CD4-positive, alpha-beta T cell (primary cell): ENCODE measurements around the gene TSHZ1. TPM values are rescaled to one million over a fixed set of nuclear protein-coding genes. Genes with fewer than 3 reads are reported as not detected.

ENCODE experiments used
- ATAC-seq: fragments of 200-7000 bp; cut with Tn5 transposase; one replicate; pipeline ENCODE4 v1.10.0; 2022; ENCODE audit warnings: mild to moderate bottlenecking; ENCODE audit not compliant: poor library complexity
- CTCF ChIA-PET: fragments of 350-600 bp; sonication (Branson Sonifier 250); formaldehyde crosslinking; loops from one replicate; lab custom pipeline; 2021; ENCODE audit warnings: antibody characterized with exemption, inconsistent platforms; lab: Charles Lee
- POLR2A ChIA-PET: fragments of 350-600 bp; sonication (Branson Sonifier 250); formaldehyde crosslinking; loops from one replicate; lab custom pipeline; 2021; ENCODE audit warnings: antibody characterized with exemption, inconsistent platforms; lab: Charles Lee
- DNase-seq, 14 experiments: peaks; one replicate each; pipeline ENCODE4 v3.0.0-alpha.2; 2013 to 2020; ENCODE audit warnings: mixed read lengths in 2 of 14
- H3K27ac ChIP-seq, 2 donors: one replicate each; pipeline versions ENCODE4 v1.5.1 to v1.7.0; 2013; ENCODE audit warnings: low read length in 2 of 2, low read depth in 1 of 2, mild to moderate bottlenecking in 1 of 2
- H3K27me3 ChIP-seq, 2 experiments: 1 replicate in 1 of 2; 2 replicates in 1 of 2; pipeline versions ENCODE4 v1.6.1 to v1.7.0; 2013; ENCODE audit warnings: low read length in 2 of 2, control low read depth in 1 of 2, mild to moderate bottlenecking in 1 of 2, moderate library complexity in 1 of 2; ENCODE audit not compliant: insufficient read depth in 2 of 2, control insufficient read depth in 1 of 2
- H3K36me3 ChIP-seq: one replicate; pipeline ENCODE4 v1.6.1; 2013; ENCODE audit warnings: low read length, control low read depth; ENCODE audit not compliant: insufficient read depth
- H3K4me1 ChIP-seq: one replicate; pipeline ENCODE4 v1.6.1; 2013; ENCODE audit warnings: low read length, control low read depth; ENCODE audit not compliant: insufficient read depth
- H3K4me3 ChIP-seq: one replicate; pipeline ENCODE4 v1.5.1; 2013; ENCODE audit warnings: mild to moderate bottlenecking, low read length, moderate library complexity
- H3K9me3 ChIP-seq, 2 experiments: 1 replicate in 1 of 2; 2 replicates in 1 of 2; pipeline versions ENCODE4 v1.6.1 to v1.7.0; 2013; ENCODE audit warnings: low read length in 2 of 2, mild to moderate bottlenecking in 2 of 2, control low read depth in 1 of 2, moderate library complexity in 1 of 2; ENCODE audit not compliant: control insufficient read depth in 1 of 2, insufficient read depth in 1 of 2
- H3K27ac Mint-ChIP-seq: one replicate; pipeline ENCODE4 v1.8.0; 2020; ENCODE audit warnings: mixed read lengths
- H3K27me3 Mint-ChIP-seq: one replicate; pipeline ENCODE4 v1.8.0; 2021; ENCODE audit warnings: mixed read lengths
- H3K36me3 Mint-ChIP-seq: one replicate; pipeline ENCODE4 v1.8.0; 2021; ENCODE audit warnings: low read depth, mixed read lengths
- H3K4me1 Mint-ChIP-seq: one replicate; pipeline ENCODE4 v1.8.0; 2021; ENCODE audit warnings: low read depth, mixed read lengths
- H3K4me3 Mint-ChIP-seq: one replicate; pipeline ENCODE4 v1.8.0; 2020; ENCODE audit warnings: mild to moderate bottlenecking, mixed read lengths
- H3K9me3 Mint-ChIP-seq: one replicate; pipeline ENCODE4 v1.8.0; 2020; ENCODE audit warnings: mixed read lengths
- intact Hi-C, 2 experiments: fragments of 100-400 bp; cut with DNase I in 1 of 2; cut with micrococcal nuclease in 1 of 2; formaldehyde crosslinking; loops; one replicate each; pipeline versions ENCODE4 v1.15.1 to v1.9.0; 2023 to 2025; cut with DNase I, micrococcal nuclease
- total RNA-seq, 174 experiments: library from RNA in 2 of 174; stranded (reverse) in 2 of 174; gene quantifications; one replicate each; pipeline ENCODE4 v1.2.3 and lab custom pipeline; 2021 to 2026
- TF ChIP-seq, protein P1 (sequence below): fragments of 200-600 bp; IDR thresholded peaks from one replicate; pipeline ENCODE4 v1.8.0; 2022; ENCODE audit warnings: antibody characterized with exemption, mild to moderate bottlenecking

Gene TSHZ1
- total RNA-seq, 2 experiments from 2014 or later, result 19.9 to 21.5 TPM

GRCh38 chr18:75207310-75208154 is 3.1 kb upstream of the TSHZ1 start:
- H3K36me3 Mint-ChIP-seq, result peaks cover 35% of the 10 kb centered on the region
- Histone ChIP-seq H3K27me3 (no peaks in the 10 kb centered on the region), H3K4me3 (peak overlapping the region; percentile 86), H3K4me1 (peaks cover 47% of the 10 kb centered on the region), H3K36me3 (no peaks in the 10 kb centered on the region), H3K27ac (peak overlapping the region; percentile 40 to 46), H3K9me3 (no peaks in the 10 kb centered on the region)
- H3K4me1 Mint-ChIP-seq, result peaks cover 59% of the 10 kb centered on the region
- TF ChIP-seq, protein P1, sequence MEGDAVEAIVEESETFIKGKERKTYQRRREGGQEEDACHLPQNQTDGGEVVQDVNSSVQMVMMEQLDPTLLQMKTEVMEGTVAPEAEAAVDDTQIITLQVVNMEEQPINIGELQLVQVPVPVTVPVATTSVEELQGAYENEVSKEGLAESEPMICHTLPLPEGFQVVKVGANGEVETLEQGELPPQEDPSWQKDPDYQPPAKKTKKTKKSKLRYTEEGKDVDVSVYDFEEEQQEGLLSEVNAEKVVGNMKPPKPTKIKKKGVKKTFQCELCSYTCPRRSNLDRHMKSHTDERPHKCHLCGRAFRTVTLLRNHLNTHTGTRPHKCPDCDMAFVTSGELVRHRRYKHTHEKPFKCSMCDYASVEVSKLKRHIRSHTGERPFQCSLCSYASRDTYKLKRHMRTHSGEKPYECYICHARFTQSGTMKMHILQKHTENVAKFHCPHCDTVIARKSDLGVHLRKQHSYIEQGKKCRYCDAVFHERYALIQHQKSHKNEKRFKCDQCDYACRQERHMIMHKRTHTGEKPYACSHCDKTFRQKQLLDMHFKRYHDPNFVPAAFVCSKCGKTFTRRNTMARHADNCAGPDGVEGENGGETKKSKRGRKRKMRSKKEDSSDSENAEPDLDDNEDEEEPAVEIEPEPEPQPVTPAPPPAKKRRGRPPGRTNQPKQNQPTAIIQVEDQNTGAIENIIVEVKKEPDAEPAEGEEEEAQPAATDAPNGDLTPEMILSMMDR, result no peak
- H3K27ac Mint-ChIP-seq, result peak overlapping the region; percentile 97
- POLR2A ChIA-PET, result interaction anchor here (1.3 kb wide), 1 partner anchor 13 kb away, joined by 3 read pairs; no protein-coding TSS in a partner anchor
- peak overlapping the region; percentile 98 for H3K4me3 Mint-ChIP-seq
- CTCF ChIA-PET, result interaction anchor here (0.6 kb wide), 3 partner anchors 9 to 35 kb away, joined by 3 to 5 read pairs (median 4); no protein-coding TSS in a partner anchor
- DNase-seq, result peak in 3 of 14 experiments; percentile 19 to 48 (median 19)
- H3K27me3 Mint-ChIP-seq, result no peaks in the 10 kb centered on the region
- no peak for ATAC-seq
- intact Hi-C loops, result loop anchor here in 1 of 2 experiments (2.0 to 10.0 kb wide), 6 partner anchors 39 to 1290 kb away; partner anchors contain the start of genes CYB5A and ZNF516
- no peaks in the 10 kb centered on the region for H3K9me3 Mint-ChIP-seq

DNA sequence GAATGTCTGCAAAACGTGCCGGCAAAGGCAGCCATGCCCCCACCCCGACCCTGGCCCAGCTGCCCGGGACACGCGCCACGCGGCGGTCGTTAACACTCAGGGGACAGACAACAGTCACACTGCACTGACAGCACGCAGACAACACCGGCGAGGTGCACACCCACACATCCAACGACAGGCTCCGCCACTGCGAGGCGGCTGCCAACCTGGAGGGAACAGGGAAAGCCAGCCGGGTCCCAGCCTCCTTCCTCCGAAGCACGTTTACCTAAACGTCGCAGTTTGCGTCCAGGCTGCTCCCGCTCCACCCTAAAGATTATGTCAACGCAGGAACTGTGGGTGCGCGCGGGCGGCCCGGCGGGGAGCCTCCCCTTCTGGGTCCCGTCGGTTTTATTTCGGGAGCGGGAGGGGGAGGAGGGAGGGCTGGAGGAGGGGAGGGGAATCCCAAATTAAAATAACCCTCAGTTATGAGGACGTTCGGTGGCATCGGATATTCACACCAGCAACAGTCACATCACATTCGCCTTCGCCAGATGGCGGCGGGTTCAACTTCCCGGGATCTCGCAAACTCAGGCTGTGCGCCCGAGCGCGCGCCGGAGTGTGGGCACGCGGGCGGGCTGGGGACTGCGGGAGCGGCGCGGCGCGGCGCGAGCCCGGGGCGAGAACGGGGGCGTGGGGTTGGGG is 2.3 kb upstream of the TSHZ1 start:
- ATAC-seq, result peak; percentile 8
- Mint-ChIP-seq H3K9me3 (no peaks in the 10 kb centered on the region), H3K36me3 (peaks cover 38% of the 10 kb centered on the region), H3K4me1 (peaks cover 59% of the 10 kb centered on the region), H3K4me3 (peak overlapping the region; percentile 98), H3K27me3 (no peaks in the 10 kb centered on the region), H3K27ac (peak overlapping the region; percentile 97)
- Histone ChIP-seq H3K4me3 (peak overlapping the region; percentile 86), H3K27me3 (no peaks in the 10 kb centered on the region), H3K36me3 (no peaks in the 10 kb centered on the region), H3K9me3 (no peaks in the 10 kb centered on the region), H3K27ac (peak overlapping the region; percentile 40 to 46), H3K4me1 (peaks cover 50% of the 10 kb centered on the region)
- CTCF ChIA-PET, result interaction anchor here (0.6 kb wide), 1 partner anchor 34 kb away, joined by 3 read pairs; no protein-coding TSS in a partner anchor
- POLR2A ChIA-PET, result interaction anchor here (1.1 to 2.9 kb wide), 5 partner anchors 13 to 611 kb away, joined by 3 to 60 read pairs (median 4); partner anchors contain the start of gene ZNF407
- TF ChIP-seq, protein P1, result no peak
- peak in 13 of 14 experiments; percentile 22 to 72 (median 39) for DNase-seq
- intact Hi-C loops, result loop anchor here in 1 of 2 experiments (2.0 to 10.0 kb wide), 6 partner anchors 39 to 1289 kb away; partner anchors contain the start of genes CYB5A and ZNF516

DNA sequence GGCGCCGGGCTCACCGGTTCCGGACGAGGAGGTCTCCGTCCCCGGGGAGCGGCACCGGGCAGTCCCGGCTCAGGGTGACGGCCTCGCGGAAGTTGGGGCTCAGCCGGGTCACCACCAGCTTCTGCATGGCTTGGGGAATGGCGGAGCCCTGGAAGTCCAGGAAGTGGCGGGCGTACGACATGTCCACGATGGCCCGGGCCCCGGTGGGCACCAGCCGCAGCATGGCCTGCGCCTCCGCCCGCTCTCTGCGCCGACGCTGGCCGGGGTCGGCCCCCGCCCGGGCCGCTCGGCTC is 1.8 kb upstream of the TSHZ1 start:
- Mint-ChIP-seq H3K27me3 (no peaks in the 10 kb centered on the region), H3K27ac (peak overlapping the region; percentile 99), H3K9me3 (no peaks in the 10 kb centered on the region), H3K36me3 (peaks cover 38% of the 10 kb centered on the region), H3K4me1 (peaks cover 61% of the 10 kb centered on the region), H3K4me3 (peak overlapping the region; percentile 98)
- Histone ChIP-seq H3K4me1 (peaks cover 48% of the 10 kb centered on the region), H3K27me3 (no peaks in the 10 kb centered on the region), H3K9me3 (no peaks in the 10 kb centered on the region), H3K4me3 (peak overlapping the region; percentile 86), H3K27ac (peak overlapping the region in 1 of 2 donors; percentile 46), H3K36me3 (no peaks in the 10 kb centered on the region)
- POLR2A ChIA-PET, result interaction anchor here (0.8 to 2.9 kb wide), 12 partner anchors 12 to 713 kb away, joined by 3 to 60 read pairs (median 9); partner anchors contain the start of genes CNDP2 and ZNF407
- intact Hi-C loops, result loop anchor here in 1 of 2 experiments (2.0 to 10.0 kb wide), 6 partner anchors 38 to 1289 kb away; partner anchors contain the start of genes CYB5A and ZNF516
- DNase-seq (peak in 1 of 14 experiments; percentile 25), ATAC-seq (no peak)
- CTCF ChIA-PET, result no interaction called here
- TF ChIP-seq, protein P1, result no peak
